Heart left ventricle (tissue), 13 donors: ENCODE results near the gene GPR137C.

Source experiments
- CTCF ChIP-seq, 12 donors: fragments of 200-600 bp; sonication (generic) in 4 of 12; IDR thresholded peaks; one replicate each; pipeline versions ENCODE4 v1.5.0 to v1.8.0; 2018 to 2022; ENCODE audit warnings: antibody characterized with exemption in 12 of 12, mild to moderate bottlenecking in 5 of 12
- POLR2A ChIP-seq, 2 donors: fragments of 450-650 bp; IDR thresholded peaks; one replicate each; pipeline ENCODE4 v1.6.1; 2017; ENCODE audit warnings: antibody characterized with exemption in 2 of 2, mild to moderate bottlenecking in 2 of 2, moderate library complexity in 2 of 2
- donor health status: ischemic (EF 13 %, LVEDD 7.1; RV severe dilation, severe dysfunction).
- donor health status: DM: no; HTN: yes; CAD: no.
- donor health status: DM: no; HTN: no; CAD: no.
- donor health status: ischemic (EF 25% LVEDD 6.9; RV normal size, moderate dysfunction).
- donor health status: ischemic (EF 25% LVEDD 5.7; RV mildly dilated, moderate dysfunction).
- donor health status: ischemic (EF 35%, LVEDD 5.7; RV mildly dilated, moderate dysfunction).
- donor health status: nonischemic (EF 11% LVEDD 7.7; RV severe dilation, severe dysfunction).
- donor health status: DM: yes; HTN: yes; CAD: no.
- donor health status: PGD.
- donor health status: ischemic (EF 29% LVEDD 5.4; RV normal size, mild dysfunction).
- donor health status: nonischemic (EF 23%, LVEDD 6.1; RV moderate dilation, normal function).

GRCh38 chr14:52596861-52597260 lies 44.2 kb downstream of the GPR137C start:
- TF ChIP-seq CTCF (IDR thresholded peaks at IDR 0.05) (no peak), POLR2A (IDR thresholded peaks at IDR 0.05) (no peak)
